WTC11 (cell line): Measurements from ENCODE around the gene ORM1. TPM values are rescaled to one million over a fixed set of nuclear protein-coding genes. Genes with fewer than 3 reads are reported as not detected.
"Not testable (repeated sequence)": the region's sequence is repeated elsewhere in the genome, so short reads cannot be mapped to it uniquely, and the experiment has no call there.

ENCODE experiments used
- ATAC-seq: fragments of 200-7000 bp; cut with Tn5 transposase; 2 replicates; pipeline ENCODE4 v1.10.0; 2021; ENCODE audit warnings: mild to moderate bottlenecking, moderate library complexity
- CTCF ChIA-PET: fragments of 300-600 bp; sonication (Branson Sonifier 250); formaldehyde crosslinking; loops from one replicate; lab custom pipeline; 2021; ENCODE audit warnings: antibody characterized with exemption; lab: Charles Lee
- POLR2A ChIA-PET: fragments of 350-600 bp; sonication (Branson Sonifier 250); formaldehyde crosslinking; loops from one replicate; lab custom pipeline; 2021; ENCODE audit warnings: antibody characterized with exemption; lab: Charles Lee
- DNase-seq: peaks from one replicate; pipeline ENCODE4 v3.0.0; 2021; ENCODE audit warnings: low spot score
- H3K27ac Mint-ChIP-seq: 2 replicates; pipeline ENCODE4 v1.8.0; 2021; ENCODE audit warnings: mixed read lengths
- H3K27me3 Mint-ChIP-seq: 2 replicates; pipeline ENCODE4 v1.8.0; 2021; ENCODE audit warnings: low read depth, mild to moderate bottlenecking, moderate library complexity, mixed read lengths
- H3K36me3 Mint-ChIP-seq: 2 replicates; pipeline ENCODE4 v1.8.0; 2021; ENCODE audit warnings: mixed read lengths
- H3K4me1 Mint-ChIP-seq: 2 replicates; pipeline ENCODE4 v1.8.0; 2022; ENCODE audit warnings: mixed read lengths
- H3K4me3 Mint-ChIP-seq: 2 replicates; pipeline ENCODE4 v1.8.0; 2021; ENCODE audit warnings: mild to moderate bottlenecking, moderate library complexity, mixed read lengths
- H3K9me3 Mint-ChIP-seq: 2 replicates; pipeline ENCODE4 v1.8.0; 2021; ENCODE audit warnings: mixed read lengths
- MXD4 ChIP-seq: fragments of 250-450 bp; sonication (Bioruptor Pico); IDR thresholded peaks from 2 replicates; pipeline ENCODE4 v1.8.0; 2021; ENCODE audit warnings: mild to moderate bottlenecking, moderate library complexity, borderline replicate concordance
- NR2C2 ChIP-seq: sonication (generic); formaldehyde crosslinking; IDR thresholded peaks from 2 replicates; pipeline ENCODE4 v1.8.0; 2022; ENCODE audit warnings: mild to moderate bottlenecking, missing genetic modification reagents
- RELA ChIP-seq: sonication (generic); formaldehyde crosslinking; IDR thresholded peaks from 2 replicates; pipeline ENCODE4 v1.8.1; 2022; ENCODE audit warnings: missing genetic modification reagents, mild to moderate bottlenecking, borderline replicate concordance
- TCF7 ChIP-seq: sonication (generic); formaldehyde crosslinking; IDR thresholded peaks from 2 replicates; pipeline ENCODE4 v1.8.0; 2022; ENCODE audit warnings: mild to moderate bottlenecking, low read depth, missing genetic modification reagents, moderate library complexity
- TEAD4 ChIP-seq: sonication (generic); formaldehyde crosslinking; IDR thresholded peaks from 2 replicates; pipeline ENCODE4 v1.8.0; 2022; ENCODE audit warnings: mild to moderate bottlenecking, missing genetic modification reagents
- TP53 ChIP-seq: sonication (generic); formaldehyde crosslinking; IDR thresholded peaks from 2 replicates; pipeline ENCODE4 v1.8.1; 2023; ENCODE audit warnings: mild to moderate bottlenecking, missing genetic modification reagents
- ZNF219 ChIP-seq: sonication (generic); formaldehyde crosslinking; IDR thresholded peaks from 2 replicates; pipeline ENCODE4 v1.8.0; 2023; ENCODE audit warnings: missing genetic modification reagents, mild to moderate bottlenecking, borderline replicate concordance
- total RNA-seq: library from RNA; stranded (reverse); gene quantifications from 3 replicates; pipeline ENCODE4 v1.2.3, GENCODE V29; 2021
- TF ChIP-seq, protein P1 (sequence below): sonication (generic); formaldehyde crosslinking; IDR thresholded peaks from 2 replicates; pipeline ENCODE4 v1.8.1; 2022; ENCODE audit warnings: mild to moderate bottlenecking, moderate library complexity, missing genetic modification reagents
- TF ChIP-seq, protein P2 (sequence below): sonication (generic); formaldehyde crosslinking; IDR thresholded peaks from 2 replicates; pipeline ENCODE4 v1.8.1; 2022; ENCODE audit warnings: low read depth, mild to moderate bottlenecking, moderate library complexity, missing genetic modification reagents, borderline replicate concordance
- TF ChIP-seq, protein P3 (sequence below): sonication (generic); formaldehyde crosslinking; IDR thresholded peaks from 2 replicates; pipeline ENCODE4 v1.8.1; 2023; ENCODE audit warnings: mild to moderate bottlenecking, missing genetic modification reagents, moderate library complexity
- TF ChIP-seq, protein P4 (sequence below): fragments of 250-450 bp; sonication (Bioruptor Pico); IDR thresholded peaks from 2 replicates; pipeline ENCODE4 v2.1.2; 2022; ENCODE audit warnings: mild to moderate bottlenecking, moderate library complexity

Gene ORM1
- total RNA-seq, 1 experiment from 2014 or later: 3.9 TPM

DNA sequence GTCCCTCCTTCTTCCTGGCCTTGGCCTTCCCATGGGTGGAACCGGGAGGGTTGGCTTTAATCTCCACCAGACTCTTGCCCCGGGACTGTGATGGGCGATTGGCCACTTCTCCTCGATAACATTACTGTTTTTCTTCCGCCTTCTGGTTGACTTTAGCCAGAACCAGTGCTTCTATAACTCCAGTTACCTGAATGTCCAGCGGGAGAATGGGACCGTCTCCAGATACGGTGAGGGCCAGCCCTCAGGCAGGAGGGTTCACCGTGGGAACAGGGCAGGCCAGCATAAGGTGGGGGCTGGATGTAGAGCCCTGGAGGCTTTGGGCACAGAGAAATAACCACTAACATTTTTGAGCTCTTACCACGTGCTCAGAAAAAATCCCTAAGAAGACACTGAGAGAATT lies 7.7 kb downstream of the ORM1 start (continued):
- TF ChIP-seq, protein P1, sequence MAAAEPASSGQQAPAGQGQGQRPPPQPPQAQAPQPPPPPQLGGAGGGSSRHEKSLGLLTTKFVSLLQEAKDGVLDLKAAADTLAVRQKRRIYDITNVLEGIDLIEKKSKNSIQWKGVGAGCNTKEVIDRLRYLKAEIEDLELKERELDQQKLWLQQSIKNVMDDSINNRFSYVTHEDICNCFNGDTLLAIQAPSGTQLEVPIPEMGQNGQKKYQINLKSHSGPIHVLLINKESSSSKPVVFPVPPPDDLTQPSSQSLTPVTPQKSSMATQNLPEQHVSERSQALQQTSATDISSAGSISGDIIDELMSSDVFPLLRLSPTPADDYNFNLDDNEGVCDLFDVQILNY: no peak

DNA sequence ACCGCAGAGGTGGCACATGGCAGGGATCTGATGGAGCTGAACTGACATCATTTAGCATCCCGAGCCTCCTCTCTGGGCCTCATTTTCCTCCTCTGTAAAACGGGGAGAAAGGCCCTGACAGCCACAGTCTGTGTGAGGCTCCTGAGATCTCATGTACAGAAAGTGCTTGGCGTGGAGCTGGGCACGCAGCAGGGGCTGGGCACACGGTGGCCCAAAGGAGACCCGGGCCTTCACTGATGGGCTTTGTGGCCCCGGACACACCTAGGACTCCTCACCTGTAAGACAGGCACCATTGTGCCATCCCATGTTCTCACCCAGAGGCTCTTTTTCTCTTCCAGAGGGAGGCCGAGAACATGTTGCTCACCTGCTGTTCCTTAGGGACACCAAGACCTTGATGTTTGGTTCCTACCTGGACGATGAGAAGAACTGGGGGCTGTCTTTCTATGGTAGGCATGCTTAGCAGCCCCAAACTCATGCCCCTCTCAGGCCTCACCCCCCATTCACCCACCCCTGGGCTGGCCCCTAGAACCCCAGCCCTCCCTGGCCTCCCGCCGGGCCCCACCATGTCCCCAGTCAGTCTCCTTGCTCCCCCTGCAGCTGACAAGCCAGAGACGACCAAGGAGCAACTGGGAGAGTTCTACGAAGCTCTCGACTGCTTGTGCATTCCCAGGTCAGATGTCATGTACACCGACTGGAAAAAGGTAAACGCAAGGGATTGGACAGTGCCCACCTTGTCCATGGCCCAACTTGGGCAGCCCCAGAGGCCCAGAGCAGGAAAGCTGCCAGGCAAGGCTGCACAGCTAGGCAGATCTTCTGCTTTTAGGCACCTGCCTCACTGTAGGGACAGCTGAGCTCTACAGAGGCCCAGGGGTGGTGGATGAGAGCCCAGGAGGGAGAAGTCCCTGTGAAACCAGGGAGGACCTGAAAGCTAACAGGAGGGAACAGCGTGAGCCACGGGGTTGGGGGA lies 8.6 kb downstream of the ORM1 start:
- CTCF ChIA-PET: interaction anchor here (1.0 to 2.0 kb wide), 3 partner anchors 78 to 249 kb away, joined by 3 to 6 read pairs (median 6); no protein-coding TSS in a partner anchor
- POLR2A ChIA-PET, H3K36me3 Mint-ChIP-seq: not testable (repeated sequence)

DNA sequence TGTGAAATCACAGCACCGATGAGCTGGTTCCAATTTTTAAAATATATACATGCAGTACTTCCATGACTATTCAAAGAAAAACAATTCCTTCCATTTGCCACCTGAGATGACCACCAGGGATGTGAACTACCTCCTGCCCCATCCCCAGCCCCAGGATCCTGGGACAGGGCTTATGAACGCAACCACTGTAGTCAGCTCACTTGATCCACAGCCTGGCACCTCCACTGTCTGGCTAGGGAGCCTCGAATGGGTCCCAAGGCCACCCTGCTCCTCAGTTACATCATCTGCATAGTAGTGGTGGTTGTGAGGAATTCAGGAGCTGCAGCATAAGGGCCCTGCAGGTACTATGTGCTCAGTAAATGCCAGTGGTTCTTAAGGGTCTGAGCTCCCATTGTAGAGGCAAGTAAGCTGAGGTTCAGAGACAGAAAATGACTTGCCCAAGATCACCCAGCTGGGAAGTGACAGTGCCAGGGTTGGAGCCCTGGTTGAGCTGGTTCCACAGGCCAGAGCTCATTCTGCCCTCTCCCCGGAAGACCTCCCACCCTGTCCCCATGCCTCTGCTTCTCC lies 9.7 kb downstream of the ORM1 start:
- H3K4me3 Mint-ChIP-seq, H3K27me3 Mint-ChIP-seq, H3K4me1 Mint-ChIP-seq, POLR2A ChIA-PET, ATAC-seq, H3K27ac Mint-ChIP-seq, H3K9me3 Mint-ChIP-seq, DNase-seq: not testable (repeated sequence)
- peaks cover 13% of the 10 kb centered on the region for H3K36me3 Mint-ChIP-seq
- CTCF ChIA-PET: interaction anchor here (1.0 to 2.0 kb wide), 3 partner anchors 77 to 250 kb away, joined by 3 to 6 read pairs (median 6); no protein-coding TSS in a partner anchor

More for the DNA sequence above, 8.6 kb downstream of the ORM1 start:
- ATAC-seq, H3K9me3 Mint-ChIP-seq, H3K27ac Mint-ChIP-seq, H3K4me1 Mint-ChIP-seq, DNase-seq, H3K27me3 Mint-ChIP-seq, H3K4me3 Mint-ChIP-seq: not testable (repeated sequence)

DNA sequence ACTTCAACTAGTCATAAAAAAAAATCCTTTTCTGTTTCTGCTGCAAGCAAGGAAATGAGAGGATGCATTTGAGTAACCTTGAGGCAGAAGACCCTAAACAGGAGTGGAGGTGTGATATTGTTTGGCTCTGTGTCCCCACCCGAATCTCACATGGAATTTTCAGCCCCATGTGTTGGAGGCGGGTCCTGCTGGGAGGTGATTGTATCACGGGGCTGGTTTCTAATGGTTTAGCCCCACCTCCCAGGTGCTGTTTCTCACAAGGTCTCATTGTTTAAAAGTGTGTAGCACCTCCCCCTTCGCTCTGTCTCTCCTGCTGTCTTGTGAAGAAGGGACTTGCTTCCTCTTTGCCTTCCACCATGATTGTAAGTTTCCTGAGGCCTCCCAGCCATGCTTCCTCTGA lies 10.8 kb downstream of the ORM1 start:
- H3K27me3 Mint-ChIP-seq, DNase-seq, CTCF ChIA-PET, POLR2A ChIA-PET, H3K9me3 Mint-ChIP-seq, H3K4me1 Mint-ChIP-seq, H3K27ac Mint-ChIP-seq, H3K4me3 Mint-ChIP-seq, ATAC-seq: not testable (repeated sequence)
- peaks cover 20% of the 10 kb centered on the region for H3K36me3 Mint-ChIP-seq

DNA sequence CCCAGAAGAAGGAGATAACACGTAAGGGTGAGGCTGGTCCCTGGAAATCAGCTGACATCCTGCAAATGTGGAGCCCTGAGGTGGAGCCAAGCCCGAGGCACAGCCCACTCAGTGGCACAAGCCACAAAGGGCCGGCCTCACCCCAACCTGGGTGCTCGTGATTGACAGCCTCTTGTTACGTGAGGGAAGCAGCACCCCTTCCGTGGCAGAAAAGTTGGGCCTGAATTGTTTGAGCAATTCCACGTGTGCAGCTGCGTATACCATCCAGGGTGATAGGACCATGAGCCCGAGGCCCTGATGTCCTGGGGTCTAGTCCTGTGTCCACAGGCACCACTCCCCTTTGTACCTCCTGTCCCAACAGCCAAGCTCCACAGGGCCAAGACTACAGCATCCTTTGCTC lies 11.6 kb downstream of the ORM1 start:
- no peak overlapping the region for H3K4me3 Mint-ChIP-seq
- no peaks in the 10 kb centered on the region for H3K4me1 Mint-ChIP-seq
- TF ChIP-seq TEAD4 (CRISPR knock-in tag) (no peak), TCF7 (CRISPR knock-in tag) (no peak), ZNF219 (no peak), TP53 (CRISPR knock-in tag) (no peak), NR2C2 (no peak), RELA (CRISPR knock-in tag) (no peak), MXD4 (CRISPR knock-in tag) (no peak)
- TF ChIP-seq, protein P2, sequence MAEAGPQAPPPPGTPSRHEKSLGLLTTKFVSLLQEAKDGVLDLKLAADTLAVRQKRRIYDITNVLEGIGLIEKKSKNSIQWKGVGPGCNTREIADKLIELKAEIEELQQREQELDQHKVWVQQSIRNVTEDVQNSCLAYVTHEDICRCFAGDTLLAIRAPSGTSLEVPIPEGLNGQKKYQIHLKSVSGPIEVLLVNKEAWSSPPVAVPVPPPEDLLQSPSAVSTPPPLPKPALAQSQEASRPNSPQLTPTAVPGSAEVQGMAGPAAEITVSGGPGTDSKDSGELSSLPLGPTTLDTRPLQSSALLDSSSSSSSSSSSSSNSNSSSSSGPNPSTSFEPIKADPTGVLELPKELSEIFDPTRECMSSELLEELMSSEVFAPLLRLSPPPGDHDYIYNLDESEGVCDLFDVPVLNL (CRISPR knock-in tag): no peak
- TF ChIP-seq, protein P3, sequence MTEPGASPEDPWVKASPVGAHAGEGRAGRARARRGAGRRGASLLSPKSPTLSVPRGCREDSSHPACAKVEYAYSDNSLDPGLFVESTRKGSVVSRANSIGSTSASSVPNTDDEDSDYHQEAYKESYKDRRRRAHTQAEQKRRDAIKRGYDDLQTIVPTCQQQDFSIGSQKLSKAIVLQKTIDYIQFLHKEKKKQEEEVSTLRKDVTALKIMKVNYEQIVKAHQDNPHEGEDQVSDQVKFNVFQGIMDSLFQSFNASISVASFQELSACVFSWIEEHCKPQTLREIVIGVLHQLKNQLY: no peak
- TF ChIP-seq, protein P4, sequence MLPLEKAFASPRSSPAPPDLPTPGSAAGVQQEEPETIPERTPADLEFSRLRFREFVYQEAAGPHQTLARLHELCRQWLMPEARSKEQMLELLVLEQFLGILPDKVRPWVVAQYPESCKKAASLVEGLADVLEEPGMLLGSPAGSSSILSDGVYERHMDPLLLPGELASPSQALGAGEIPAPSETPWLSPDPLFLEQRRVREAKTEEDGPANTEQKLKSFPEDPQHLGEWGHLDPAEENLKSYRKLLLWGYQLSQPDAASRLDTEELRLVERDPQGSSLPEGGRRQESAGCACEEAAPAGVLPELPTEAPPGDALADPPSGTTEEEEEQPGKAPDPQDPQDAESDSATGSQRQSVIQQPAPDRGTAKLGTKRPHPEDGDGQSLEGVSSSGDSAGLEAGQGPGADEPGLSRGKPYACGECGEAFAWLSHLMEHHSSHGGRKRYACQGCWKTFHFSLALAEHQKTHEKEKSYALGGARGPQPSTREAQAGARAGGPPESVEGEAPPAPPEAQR (CRISPR knock-in tag): no peak
- TF ChIP-seq, all 79 proteins: peak for 0
- no peak for DNase-seq
- ATAC-seq: no peak
- ChIA-PET CTCF (no interaction called here), POLR2A (no interaction called here)
- H3K9me3 Mint-ChIP-seq: no peaks in the 10 kb centered on the region
- peaks cover 3% of the 10 kb centered on the region; the same call in 1 of the 2 replicates for H3K27me3 Mint-ChIP-seq
- H3K36me3 Mint-ChIP-seq: peaks cover 26% of the 10 kb centered on the region
- no peak overlapping the region for H3K27ac Mint-ChIP-seq
